VCaP (cell line): ENCODE data around the gene TENM4.

Experiments
- H3K27ac ChIP-seq: fragments of 450-650 bp; 2 replicates; pipeline ENCODE4 v1.5.1; 2017
- TF ChIP-seq, protein P1 (sequence below): fragments of 450-650 bp; conservative IDR thresholded peaks from 2 replicates; pipeline ENCODE4 v1.5.1; 2017; ENCODE audit warnings: mild to moderate bottlenecking, moderate library complexity

Gene TENM4

DNA sequence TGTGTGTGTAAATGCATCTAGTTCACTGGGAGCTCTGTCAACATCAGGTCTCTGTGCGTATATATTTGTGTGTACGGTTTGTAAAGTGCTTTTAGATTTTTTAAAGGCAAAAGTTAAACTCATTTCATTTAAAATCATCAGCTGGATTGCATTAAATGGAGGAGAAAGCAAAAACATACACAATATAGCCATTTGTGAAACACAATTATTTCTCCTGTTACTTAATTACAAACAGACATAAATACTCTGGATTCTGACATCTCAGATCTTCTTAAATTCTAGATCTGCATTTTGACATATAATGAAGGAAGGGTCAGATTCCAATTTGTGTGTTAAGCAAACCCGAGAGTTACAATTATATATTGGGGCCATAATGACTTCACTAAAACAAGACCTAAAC is 590.8 kb downstream of the TENM4 start:
- TF ChIP-seq, protein P1, sequence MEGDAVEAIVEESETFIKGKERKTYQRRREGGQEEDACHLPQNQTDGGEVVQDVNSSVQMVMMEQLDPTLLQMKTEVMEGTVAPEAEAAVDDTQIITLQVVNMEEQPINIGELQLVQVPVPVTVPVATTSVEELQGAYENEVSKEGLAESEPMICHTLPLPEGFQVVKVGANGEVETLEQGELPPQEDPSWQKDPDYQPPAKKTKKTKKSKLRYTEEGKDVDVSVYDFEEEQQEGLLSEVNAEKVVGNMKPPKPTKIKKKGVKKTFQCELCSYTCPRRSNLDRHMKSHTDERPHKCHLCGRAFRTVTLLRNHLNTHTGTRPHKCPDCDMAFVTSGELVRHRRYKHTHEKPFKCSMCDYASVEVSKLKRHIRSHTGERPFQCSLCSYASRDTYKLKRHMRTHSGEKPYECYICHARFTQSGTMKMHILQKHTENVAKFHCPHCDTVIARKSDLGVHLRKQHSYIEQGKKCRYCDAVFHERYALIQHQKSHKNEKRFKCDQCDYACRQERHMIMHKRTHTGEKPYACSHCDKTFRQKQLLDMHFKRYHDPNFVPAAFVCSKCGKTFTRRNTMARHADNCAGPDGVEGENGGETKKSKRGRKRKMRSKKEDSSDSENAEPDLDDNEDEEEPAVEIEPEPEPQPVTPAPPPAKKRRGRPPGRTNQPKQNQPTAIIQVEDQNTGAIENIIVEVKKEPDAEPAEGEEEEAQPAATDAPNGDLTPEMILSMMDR: no peak
- H3K27ac ChIP-seq: no peak overlapping the region

DNA sequence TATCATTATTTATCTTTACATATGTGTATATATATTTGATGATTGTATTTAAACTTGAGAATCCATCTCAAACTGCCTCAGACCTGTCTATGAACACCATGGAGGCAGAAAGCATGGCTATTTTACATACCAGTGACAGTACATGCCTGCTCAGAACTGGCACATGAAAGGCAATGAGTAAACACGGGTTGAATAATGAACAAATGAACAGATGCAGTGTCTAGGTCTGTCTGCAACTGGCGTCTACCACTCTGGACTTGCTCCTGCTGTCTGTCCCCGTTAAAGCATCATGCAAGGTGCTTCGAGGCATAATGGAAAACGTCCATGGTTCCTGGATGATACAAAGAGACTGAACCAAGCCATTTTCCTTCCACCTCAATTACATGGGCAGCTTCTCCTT is 594.6 kb downstream of the TENM4 start:
- no peak overlapping the region for H3K27ac ChIP-seq
- TF ChIP-seq, protein P1: no peak

DNA sequence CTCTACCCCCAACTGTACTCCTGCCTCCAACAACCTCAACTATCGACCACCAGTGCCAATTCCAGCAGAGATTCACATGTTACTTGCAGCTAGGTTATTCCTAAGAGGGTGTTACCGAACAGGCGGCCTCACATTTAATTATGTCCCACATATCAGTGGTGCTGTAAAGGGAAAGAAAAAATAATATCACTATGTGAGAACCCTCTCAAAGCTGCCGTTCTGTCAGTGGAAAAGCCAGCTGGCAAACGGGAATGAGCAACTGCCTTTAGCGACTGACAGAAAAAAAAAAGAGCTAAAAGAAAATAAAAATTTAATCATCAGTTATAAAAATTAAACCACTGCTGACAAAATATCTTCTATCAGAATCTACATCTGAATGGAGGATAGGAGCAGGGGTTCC is 595.3 kb downstream of the TENM4 start:
- TF ChIP-seq, protein P1: no peak
- no peak overlapping the region for H3K27ac ChIP-seq

DNA sequence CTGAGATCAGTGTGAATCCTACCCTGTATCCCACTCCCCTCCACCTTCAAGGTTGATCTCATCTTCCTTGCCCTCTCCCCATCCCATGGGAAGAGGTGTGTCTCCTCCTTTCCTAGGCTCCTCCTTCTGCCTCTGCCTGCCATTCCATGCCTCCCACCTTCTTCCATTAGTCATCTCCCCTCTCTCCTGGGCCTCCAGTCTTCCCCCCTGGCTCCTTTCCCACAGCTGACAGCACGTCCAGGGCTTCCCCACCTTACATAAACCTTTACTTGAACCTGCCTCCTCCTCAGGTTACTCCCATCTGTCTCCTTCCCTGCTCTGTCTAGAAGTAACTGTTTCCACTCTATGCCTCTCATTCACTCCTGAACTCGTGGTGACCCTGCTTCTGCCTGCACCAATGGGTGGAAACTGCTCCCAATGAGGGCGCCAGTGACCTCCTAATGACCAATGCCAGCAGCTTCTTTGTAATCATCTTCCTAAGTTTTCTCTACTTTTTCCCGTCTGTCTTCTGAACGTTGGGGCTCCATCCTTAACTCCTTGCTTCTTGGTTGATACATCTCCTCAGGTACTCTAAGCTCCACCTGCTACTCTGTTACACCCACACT is 599.3 kb downstream of the TENM4 start:
- TF ChIP-seq, protein P1: no peak

DNA sequence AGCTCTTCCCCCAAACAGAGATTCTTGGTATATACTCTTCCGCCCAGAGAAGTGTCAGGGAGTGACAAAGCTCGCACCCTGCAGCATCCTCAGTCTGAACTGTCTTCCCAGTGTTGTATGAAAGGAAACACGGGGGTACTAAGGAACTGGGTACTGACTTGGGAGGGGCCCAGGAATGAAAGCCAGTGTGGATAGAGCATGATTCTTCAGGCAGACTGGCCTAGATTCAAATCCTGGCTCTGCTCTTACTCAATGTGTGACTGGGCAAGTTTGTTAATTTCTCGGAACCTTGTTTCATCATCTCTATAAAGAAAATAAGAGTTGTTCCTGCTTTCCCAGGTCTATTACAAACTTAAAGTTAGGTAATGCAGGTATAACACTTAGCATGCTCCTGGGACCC is 600.2 kb downstream of the TENM4 start:
- TF ChIP-seq, protein P1: no peak
- H3K27ac ChIP-seq: no peak overlapping the region; the same call in 1 of the 2 replicates

More for the DNA sequence above, 599.3 kb downstream of the TENM4 start:
- H3K27ac ChIP-seq: no peak overlapping the region

DNA sequence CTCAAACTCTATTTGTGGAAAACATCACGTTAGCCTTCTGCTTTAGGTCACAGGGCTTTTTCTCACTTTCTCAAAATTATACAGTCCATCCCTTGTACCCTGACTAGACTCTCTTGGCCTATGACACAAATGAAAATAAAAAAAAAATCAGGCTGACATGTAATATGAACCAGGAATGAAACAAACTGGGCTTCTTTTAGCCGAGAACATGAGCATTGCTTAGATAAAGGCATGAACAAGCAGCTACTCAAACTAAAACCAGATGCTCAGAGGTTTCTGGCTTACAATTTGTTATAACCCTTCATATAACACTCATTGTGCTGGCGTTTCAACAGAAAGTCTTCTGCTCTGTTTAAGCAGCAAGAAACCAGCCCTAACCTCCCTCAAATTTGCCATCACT is 600.6 kb downstream of the TENM4 start:
- peak overlapping the region; percentile 29 for H3K27ac ChIP-seq
- TF ChIP-seq, protein P1: no peak

DNA sequence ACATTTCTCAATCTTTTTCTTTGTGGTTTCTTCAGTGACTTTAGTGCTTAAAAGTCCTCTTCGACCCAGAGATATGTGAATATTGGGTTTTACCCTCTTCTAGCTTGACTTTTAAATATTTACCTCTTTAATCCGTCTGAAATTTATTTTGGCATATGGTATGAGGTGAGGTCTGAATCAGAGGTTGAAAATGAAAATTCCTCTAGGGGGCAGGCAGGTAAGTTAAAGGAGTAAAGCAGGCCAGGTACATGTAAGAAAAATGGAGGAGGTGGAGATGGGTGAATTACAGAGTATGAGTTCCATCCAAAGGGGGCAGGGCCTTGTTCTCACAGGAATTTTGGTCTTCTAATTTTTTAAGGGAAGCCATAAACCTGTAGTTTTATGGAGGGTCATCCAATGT is 602.4 kb downstream of the TENM4 start:
- 0 out of 2 replicates have a peak overlapping the region, but pooled peaks have one; percentile 29 for H3K27ac ChIP-seq
- TF ChIP-seq, protein P1: peak; percentile 50; the same call in 1 of the 2 replicates
